AG10803 (cell line): ENCODE measurements around the gene FHIP1B.
"Not testable (repeated sequence)": the region's sequence is repeated elsewhere in the genome, so short reads cannot be mapped to it uniquely, and the experiment has no call there.

Source experiments
- DNase-seq: peaks from one replicate; pipeline ENCODE4 v3.0.0; 2010; ENCODE audit warnings: low read depth
- H3K4me3 ChIP-seq: 2 replicates; pipeline ENCODE4 v1.5.1; 2011; ENCODE audit warnings: mild to moderate bottlenecking, low read length, control low read depth
- TF ChIP-seq, protein P1 (sequence below): conservative IDR thresholded peaks from 2 replicates; pipeline ENCODE4 v1.5.1; 2011; ENCODE audit warnings: mild to moderate bottlenecking, low read length, control low read depth, inconsistent platforms

The FHIP1B gene

DNA sequence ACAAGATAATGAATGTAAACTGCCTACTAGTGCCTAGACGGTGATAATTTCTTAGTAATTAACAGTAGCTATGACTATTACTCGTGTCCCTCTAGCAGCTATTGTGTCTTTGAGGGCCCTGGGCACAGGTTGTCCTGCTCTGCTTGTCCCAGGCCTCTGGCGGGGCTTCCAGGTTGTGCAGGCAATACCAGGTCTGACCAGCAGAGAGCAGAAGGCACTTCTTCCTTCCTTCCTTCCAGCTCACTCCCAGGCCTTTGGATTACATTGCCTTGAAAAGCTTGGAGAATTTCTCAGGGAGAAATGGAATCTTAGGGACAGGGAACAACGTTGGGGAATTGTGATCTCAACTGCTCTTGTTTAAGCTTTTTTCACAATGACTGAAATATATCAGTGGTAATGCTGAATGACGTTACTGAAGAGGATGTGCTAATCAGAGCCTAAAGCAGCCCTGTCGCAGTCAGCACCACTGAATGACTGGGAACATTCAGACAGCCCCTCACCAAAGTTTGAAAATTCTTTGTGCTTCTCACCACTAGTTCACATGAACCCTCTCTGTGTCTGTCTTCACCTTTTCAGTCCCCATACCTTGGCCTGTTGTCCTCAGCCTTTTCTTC is 16.8 kb upstream of the FHIP1B start:
- TF ChIP-seq, protein P1, sequence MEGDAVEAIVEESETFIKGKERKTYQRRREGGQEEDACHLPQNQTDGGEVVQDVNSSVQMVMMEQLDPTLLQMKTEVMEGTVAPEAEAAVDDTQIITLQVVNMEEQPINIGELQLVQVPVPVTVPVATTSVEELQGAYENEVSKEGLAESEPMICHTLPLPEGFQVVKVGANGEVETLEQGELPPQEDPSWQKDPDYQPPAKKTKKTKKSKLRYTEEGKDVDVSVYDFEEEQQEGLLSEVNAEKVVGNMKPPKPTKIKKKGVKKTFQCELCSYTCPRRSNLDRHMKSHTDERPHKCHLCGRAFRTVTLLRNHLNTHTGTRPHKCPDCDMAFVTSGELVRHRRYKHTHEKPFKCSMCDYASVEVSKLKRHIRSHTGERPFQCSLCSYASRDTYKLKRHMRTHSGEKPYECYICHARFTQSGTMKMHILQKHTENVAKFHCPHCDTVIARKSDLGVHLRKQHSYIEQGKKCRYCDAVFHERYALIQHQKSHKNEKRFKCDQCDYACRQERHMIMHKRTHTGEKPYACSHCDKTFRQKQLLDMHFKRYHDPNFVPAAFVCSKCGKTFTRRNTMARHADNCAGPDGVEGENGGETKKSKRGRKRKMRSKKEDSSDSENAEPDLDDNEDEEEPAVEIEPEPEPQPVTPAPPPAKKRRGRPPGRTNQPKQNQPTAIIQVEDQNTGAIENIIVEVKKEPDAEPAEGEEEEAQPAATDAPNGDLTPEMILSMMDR: peak; percentile 97
- DNase-seq: peak; percentile 61
- no peak overlapping the region for H3K4me3 ChIP-seq

DNA sequence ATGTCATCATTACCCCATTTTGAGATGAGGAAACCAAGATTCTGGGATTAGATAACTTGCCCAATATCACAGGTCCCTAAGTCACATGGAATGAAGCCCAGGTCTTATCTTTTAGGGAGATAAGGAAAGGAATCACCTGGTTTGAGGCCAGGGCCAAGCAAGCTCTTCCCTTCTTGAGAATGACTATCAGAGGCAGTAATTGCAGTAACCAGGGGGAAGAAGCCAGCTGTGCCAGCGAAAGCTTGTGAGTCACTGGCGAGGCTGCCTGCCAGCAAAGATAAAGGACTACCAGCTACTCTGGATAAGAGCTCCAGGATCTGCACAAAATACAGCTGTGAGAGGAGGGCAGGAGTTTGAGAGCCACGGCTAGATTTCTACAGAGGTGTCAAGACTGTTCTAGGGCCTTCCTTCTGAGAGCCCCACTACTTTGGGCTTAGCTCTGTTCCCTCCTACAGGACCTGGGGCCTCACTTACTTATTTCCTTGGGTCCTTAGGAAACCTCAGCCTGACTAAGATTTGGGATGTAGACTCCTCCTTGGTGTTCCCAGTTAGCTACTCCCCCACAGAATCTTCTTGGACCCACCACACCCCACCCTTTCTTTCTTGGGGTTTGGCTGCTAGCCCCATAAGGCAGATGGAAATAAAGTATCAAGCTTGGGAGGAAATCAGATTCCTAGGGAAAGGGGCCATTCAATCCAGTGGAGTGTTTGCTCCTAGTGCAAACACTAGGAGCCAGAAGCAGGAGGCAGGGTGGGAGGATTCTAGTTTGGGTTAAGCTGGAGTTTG is 15.5 kb upstream of the FHIP1B start:
- H3K4me3 ChIP-seq: no peak overlapping the region
- DNase-seq: peak; percentile 80
- TF ChIP-seq, protein P1: no peak

DNA sequence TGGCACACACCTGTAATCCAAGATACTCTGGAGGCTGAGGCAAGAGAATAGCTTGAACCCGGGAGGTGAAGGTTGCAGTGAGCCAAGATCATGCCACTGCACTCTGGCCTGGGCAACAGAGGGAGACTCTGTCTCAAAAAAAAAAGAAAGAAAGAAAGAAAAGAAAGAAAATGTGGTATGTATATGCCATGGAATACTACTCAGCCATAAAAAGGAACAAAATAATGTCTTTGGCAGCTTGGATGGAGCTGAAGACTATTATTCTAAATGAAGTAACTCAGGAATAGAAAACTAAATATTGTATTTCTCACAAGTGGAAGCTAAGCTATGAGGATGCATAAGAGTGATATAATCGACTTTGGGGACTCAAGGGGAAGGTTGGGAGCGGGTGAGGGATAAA is 14.5 kb upstream of the FHIP1B start:
- not testable (repeated sequence) for H3K4me3 ChIP-seq

DNA sequence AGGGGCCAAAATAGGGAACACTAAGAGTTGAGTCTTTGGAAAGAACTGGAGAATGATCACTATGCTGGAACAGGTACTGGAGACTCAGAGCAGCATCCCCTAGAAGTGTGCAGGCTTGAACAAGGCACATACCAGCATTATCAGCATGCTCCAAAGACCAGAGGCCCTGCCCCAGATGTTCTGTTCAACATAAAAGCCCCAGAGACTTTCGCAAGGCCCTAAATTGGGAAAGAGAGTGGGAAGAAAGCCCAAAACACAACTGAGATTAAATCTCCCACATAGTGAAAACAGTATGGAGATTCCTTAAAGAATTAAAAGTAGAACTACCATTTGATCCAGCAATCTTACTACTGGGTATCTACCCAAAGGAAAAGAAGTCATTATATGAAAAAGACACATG is 13.8 kb upstream of the FHIP1B start:
- peak; percentile 66 for DNase-seq

More for the DNA sequence above, 14.5 kb upstream of the FHIP1B start:
- not testable (repeated sequence) for DNase-seq

DNA sequence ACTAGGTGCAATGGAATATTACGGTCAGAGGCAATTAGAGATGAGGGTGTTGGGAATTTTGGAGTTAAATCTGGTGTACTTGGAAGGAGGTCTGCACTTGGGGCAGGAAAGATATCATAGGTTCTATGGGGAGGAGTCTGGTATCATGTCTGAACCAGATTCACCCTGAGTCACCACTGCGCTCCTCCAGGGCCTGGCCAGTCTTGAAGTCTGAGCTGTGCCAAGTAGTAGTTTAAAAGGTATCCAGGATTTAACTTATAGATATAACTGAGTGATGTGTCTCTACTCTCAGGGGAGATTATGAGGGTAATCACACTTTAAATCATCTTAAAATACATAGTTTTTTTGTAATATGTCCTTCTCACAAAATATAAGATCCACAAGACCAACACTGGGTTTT is 11.1 kb upstream of the FHIP1B start:
- DNase-seq: no peak
- TF ChIP-seq, protein P1: no peak

More for the DNA sequence above, 13.8 kb upstream of the FHIP1B start:
- TF ChIP-seq, protein P1: no peak
- H3K4me3 ChIP-seq: no peak overlapping the region

DNA sequence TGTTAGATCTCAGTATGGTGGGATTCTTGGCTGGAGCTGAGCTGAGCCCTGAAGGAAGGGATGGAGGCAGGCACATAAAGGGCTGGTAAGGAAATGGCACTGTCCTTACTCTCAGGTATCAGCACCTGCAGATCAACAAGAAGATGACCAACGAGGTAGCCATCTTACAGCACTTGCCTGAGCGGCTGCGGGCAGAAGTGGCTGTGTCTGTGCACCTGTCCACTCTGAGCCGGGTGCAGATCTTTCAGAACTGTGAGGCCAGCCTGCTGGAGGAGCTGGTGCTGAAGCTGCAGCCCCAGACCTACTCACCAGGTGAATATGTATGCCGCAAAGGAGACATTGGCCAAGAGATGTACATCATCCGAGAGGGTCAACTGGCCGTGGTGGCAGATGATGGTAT is 6.9 kb upstream of the FHIP1B start:
- DNase-seq: no peak
- TF ChIP-seq, protein P1: no peak
- no peak overlapping the region for H3K4me3 ChIP-seq

More for the DNA sequence above, 11.1 kb upstream of the FHIP1B start:
- H3K4me3 ChIP-seq: no peak overlapping the region

DNA sequence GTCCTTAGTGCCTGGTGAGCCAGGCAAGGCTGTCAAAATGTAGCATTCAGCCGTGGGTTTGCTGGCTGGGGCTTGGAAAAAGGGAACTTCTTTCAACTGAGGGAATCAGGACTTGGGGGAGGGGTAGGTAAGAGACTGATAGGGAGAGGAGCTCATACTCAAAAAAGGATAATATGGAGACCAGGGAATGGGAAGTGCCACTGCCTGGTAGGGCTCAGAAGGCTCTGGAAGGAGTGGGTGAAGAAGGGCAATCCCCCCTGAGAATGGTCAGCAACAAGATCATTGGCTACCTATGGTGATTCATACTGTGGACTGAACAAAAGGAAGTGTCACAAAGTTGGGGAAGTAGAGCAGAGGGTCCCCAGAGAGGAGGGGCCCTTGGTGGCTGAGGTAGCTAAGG is 6.3 kb upstream of the FHIP1B start:
- no peak for DNase-seq
- no peak overlapping the region for H3K4me3 ChIP-seq
- TF ChIP-seq, protein P1: no peak
